HepG2 (cell line): ENCODE results near the gene OSBPL2.

Experiments
- ATF3 ChIP-seq: sonication (generic); formaldehyde crosslinking; IDR thresholded peaks from 2 replicates; pipeline ENCODE4 v1.4.0; 2020; ENCODE audit warnings: missing genetic modification reagents
- EZH2 ChIP-seq: conservative IDR thresholded peaks from 2 replicates; pipeline ENCODE4 v1.6.1; 2012; ENCODE audit warnings: mild to moderate bottlenecking, low read depth, low read length, moderate library complexity
- FOXM1 ChIP-seq: sonication (generic); formaldehyde crosslinking; IDR thresholded peaks from 2 replicates; pipeline ENCODE4 v1.5.0; 2020; ENCODE audit warnings: missing genetic modification reagents
- ZKSCAN1 ChIP-seq: fragments of 150-350 bp; IDR thresholded peaks from 2 replicates; pipeline ENCODE4 v1.6.1; 2014; ENCODE audit warnings: low read length
- ZNF670 ChIP-seq: sonication (generic); formaldehyde crosslinking; IDR thresholded peaks from 2 replicates; pipeline ENCODE4 v1.8.0; 2022; ENCODE audit warnings: mild to moderate bottlenecking, missing genetic modification reagents, borderline replicate concordance
- ZZZ3 ChIP-seq: sonication (generic); formaldehyde crosslinking; IDR thresholded peaks from 2 replicates; pipeline ENCODE4 v1.4.0; 2020; ENCODE audit warnings: missing genetic modification reagents, mild to moderate bottlenecking, borderline replicate concordance

- TF ChIP-seq FOXM1 (CRISPR knock-in tag) (no peak), ATF3 (no peak), ZZZ3 (no peak), ZNF670 (CRISPR knock-in tag) (no peak), ZKSCAN1 (no peak), EZH2 (no peak)
Measured at GRCh38 chr20:62317167-62317655, 78.9 kb downstream of the OSBPL2 start.
